Kidney (tissue), 14 donors: Measurements from ENCODE around the gene TNRC6C. TPM values are rescaled to one million over a fixed set of nuclear protein-coding genes. Genes with fewer than 3 reads are reported as not detected.
"Not testable (repeated sequence)": the region's sequence is repeated elsewhere in the genome, so short reads cannot be mapped to it uniquely, and the experiment has no call there.

ENCODE experiments used
- DNase-seq, 5 donors: peaks; one replicate each; pipeline ENCODE4 v3.0.0-alpha.2; 2013 to 2020
- FAIRE-seq: peaks from 2 replicates; lab custom pipeline; 2012; peaks lifted over from hg19 to GRCh38; lab: Jason Lieb, UNC
- H3K27ac ChIP-seq, 2 donors: one replicate each; pipeline ENCODE4 v1.7.0; 2013; ENCODE audit warnings: low read depth in 2 of 2, low read length in 2 of 2, inconsistent platforms in 1 of 2
- H3K27me3 ChIP-seq: one replicate; pipeline ENCODE4 v1.7.1; 2013; ENCODE audit warnings: low read length, inconsistent platforms; ENCODE audit not compliant: control insufficient read depth, insufficient read depth
- H3K36me3 ChIP-seq, 3 donors: one replicate each; pipeline versions ENCODE4 v1.7.0 to v1.7.1; 2013; ENCODE audit warnings: low read length in 3 of 3, control low read depth in 1 of 3, inconsistent platforms in 1 of 3; ENCODE audit not compliant: insufficient read depth in 3 of 3, control insufficient read depth in 2 of 3
- H3K4me1 ChIP-seq, 3 donors: one replicate each; pipeline versions ENCODE4 v1.7.0 to v1.7.1; 2013; ENCODE audit warnings: low read length in 3 of 3, inconsistent platforms in 1 of 3, low read depth in 1 of 3; ENCODE audit not compliant: control insufficient read depth in 2 of 3, insufficient read depth in 2 of 3
- H3K4me3 ChIP-seq, 3 donors: one replicate each; pipeline versions ENCODE4 v1.7.0 to v1.8.1; 2013; ENCODE audit warnings: low read length in 3 of 3, control low read depth in 1 of 3, inconsistent platforms in 1 of 3
- H3K9ac ChIP-seq, 3 donors: one replicate each; pipeline versions ENCODE4 v1.7.0 to v1.7.1; 2013; ENCODE audit warnings: low read length in 3 of 3, control low read depth in 1 of 3, inconsistent platforms in 1 of 3
- H3K9me3 ChIP-seq, 3 donors: one replicate each; pipeline versions ENCODE4 v1.7.0 to v1.7.1; 2013; ENCODE audit warnings: low read length in 3 of 3, control low read depth in 1 of 3, inconsistent platforms in 1 of 3; ENCODE audit not compliant: control insufficient read depth in 2 of 3, insufficient read depth in 1 of 3
- CTCF ChIP-seq: IDR thresholded peaks from 3 replicates; pipeline ENCODE4 v1.5.1; 2012; ENCODE audit warnings: mild to moderate bottlenecking, moderate library complexity, borderline replicate concordance; ENCODE audit not compliant: insufficient read depth; ENCODE audit errors: extremely low read depth
- intact Hi-C: fragments of 100-400 bp; cut with DNase I; formaldehyde crosslinking; loops from one replicate; pipeline ENCODE4 v1.11.1; 2022
- polyA plus RNA-seq: library from polyadenylated mRNA; stranded (reverse); fragments of 350-450 nt; fragmentation: Illumina TruSeq; extraction: RNeasy Lipid Tissue Mini Kit (QIAGEN cat#74804); gene quantifications from one replicate; pipeline ENCODE4 v1.2.3, GENCODE V29; 2014; ENCODE audit warnings: low read depth, low replicate concordance; ENCODE audit not compliant: insufficient read depth
- total RNA-seq: library from RNA; stranded (reverse); fragmentation: NEBNext Ultra II Directional; extraction: Animal tissue kit (Norgen Biotek cat#: 25700); gene quantifications from one replicate; pipeline ENCODE4 v1.2.1, GENCODE V29; 2021
- donor health status: control.
- donor health status: control.
- donor health status: control.
- donor health status: control.
- donor health status: control.
- donor health status: DM: yes; HTN: yes; CAD: no.
- donor health status: Normal renal cell carcinoma (clear cell type).

The TNRC6C gene
- total and polyA plus RNA-seq, 2 donors from 2014 or later: 1.9 to 29.4 TPM

- DNase-seq (no peak), FAIRE-seq (no peak)
- intact Hi-C loops: no loop called here
- Histone ChIP-seq H3K9me3 (no peaks in the 10 kb centered on the region), H3K27me3 (no peaks in the 10 kb centered on the region), H3K4me1 (no peaks in the 10 kb centered on the region), H3K27ac (no peak overlapping the region), H3K4me3 (no peak overlapping the region), H3K9ac (no peak overlapping the region), H3K36me3 (peaks cover 0 to 11% (median 2%) of the 10 kb centered on the region in 3 donors)
- no peak for TF ChIP-seq CTCF
Observed at GRCh38 chr17:78064708-78065107, 106.2 kb downstream of the TNRC6C start.

- H3K36me3 ChIP-seq: peaks cover 3 to 28% (median 7%) of the 10 kb centered on the region in 3 donors
- intact Hi-C loops, H3K27ac ChIP-seq, H3K9ac ChIP-seq, H3K27me3 ChIP-seq, H3K4me1 ChIP-seq, H3K9me3 ChIP-seq, DNase-seq, H3K4me3 ChIP-seq, FAIRE-seq: not testable (repeated sequence)
Observed at GRCh38 chr17:78066976-78067375, 108.5 kb downstream of the TNRC6C start.

- no peaks in the 10 kb centered on the region for H3K4me1 ChIP-seq
- H3K27me3 ChIP-seq: no peaks in the 10 kb centered on the region
- H3K36me3 ChIP-seq: peaks cover 15 to 48% (median 26%) of the 10 kb centered on the region in 3 donors
- H3K27ac ChIP-seq: no peak overlapping the region
- intact Hi-C loops: no loop called here
- no peak for FAIRE-seq
- no peak for TF ChIP-seq CTCF
- no peaks in the 10 kb centered on the region for H3K9me3 ChIP-seq
- H3K9ac ChIP-seq: no peak overlapping the region
- H3K4me3 ChIP-seq: no peak overlapping the region
- DNase-seq: no peak
Observed at GRCh38 chr17:78069695-78070094, 111.2 kb downstream of the TNRC6C start.

- H3K4me3 ChIP-seq: no peak overlapping the region
- H3K27ac ChIP-seq: no peak overlapping the region
- H3K4me1 ChIP-seq: no peaks in the 10 kb centered on the region
- DNase-seq: no peak
- H3K27me3 ChIP-seq: no peaks in the 10 kb centered on the region
- no peaks in the 10 kb centered on the region for H3K9me3 ChIP-seq
- H3K9ac ChIP-seq: no peak overlapping the region
- peaks cover 18 to 57% (median 34%) of the 10 kb centered on the region in 3 donors for H3K36me3 ChIP-seq
- TF ChIP-seq CTCF: no peak
- intact Hi-C loops: no loop called here
- no peak for FAIRE-seq
Observed at GRCh38 chr17:78072961-78073360, 114.5 kb downstream of the TNRC6C start.
